B cell (primary cell): ENCODE results near the gene HSF4.

ENCODE experiments used
- CTCF ChIP-seq: fragments of 200-600 bp; IDR thresholded peaks from one replicate; pipeline ENCODE4 v1.8.0; 2022; ENCODE audit warnings: antibody characterized with exemption, mild to moderate bottlenecking
- EZH2 ChIP-seq: IDR thresholded peaks from 2 replicates; pipeline ENCODE4 v1.6.1; 2012; ENCODE audit warnings: borderline replicate concordance, low read depth, mild to moderate bottlenecking, moderate library complexity, low read length; ENCODE audit not compliant: insufficient read depth, poor library complexity, severe bottlenecking

- no peak for TF ChIP-seq CTCF
- no peak for TF ChIP-seq EZH2
These were observed 22.0 kb downstream of the HSF4 start for GRCh38 chr16:67186550-67186950.
